HG03097 (cell line): ENCODE data around the gene RAB3IL1.

Experiments used
- ATAC-seq: cut with Tn5 transposase; IDR thresholded peaks from one replicate; pipeline ENCODE4 v1.9.1; 2021; ENCODE audit not compliant: unreplicated experiment, low FRiP score

Gene RAB3IL1

GRCh38 chr11:61853698-61854169 lies 63.6 kb downstream of the RAB3IL1 start:
- no peak for ATAC-seq

DNA sequence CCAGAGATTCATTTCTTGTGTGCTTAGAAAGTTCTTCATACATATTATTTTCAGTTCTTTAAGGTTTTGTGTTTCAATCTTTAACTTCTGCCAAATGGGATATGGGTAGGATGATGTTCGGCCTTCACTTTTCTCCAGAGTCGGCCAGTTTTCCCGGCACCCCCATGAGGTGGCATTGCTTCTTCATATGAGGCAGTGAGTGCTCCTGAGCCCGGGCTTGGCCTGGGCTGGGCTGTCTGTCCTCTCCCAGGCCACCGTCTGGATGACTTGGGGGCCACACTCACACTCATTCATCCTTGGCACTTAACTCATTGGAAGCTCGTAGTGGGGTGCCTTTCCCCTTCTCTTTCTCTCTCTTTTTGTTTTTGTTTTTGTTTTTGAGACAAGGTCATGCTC lies 65.5 kb downstream of the RAB3IL1 start:
- no peak for ATAC-seq

DNA sequence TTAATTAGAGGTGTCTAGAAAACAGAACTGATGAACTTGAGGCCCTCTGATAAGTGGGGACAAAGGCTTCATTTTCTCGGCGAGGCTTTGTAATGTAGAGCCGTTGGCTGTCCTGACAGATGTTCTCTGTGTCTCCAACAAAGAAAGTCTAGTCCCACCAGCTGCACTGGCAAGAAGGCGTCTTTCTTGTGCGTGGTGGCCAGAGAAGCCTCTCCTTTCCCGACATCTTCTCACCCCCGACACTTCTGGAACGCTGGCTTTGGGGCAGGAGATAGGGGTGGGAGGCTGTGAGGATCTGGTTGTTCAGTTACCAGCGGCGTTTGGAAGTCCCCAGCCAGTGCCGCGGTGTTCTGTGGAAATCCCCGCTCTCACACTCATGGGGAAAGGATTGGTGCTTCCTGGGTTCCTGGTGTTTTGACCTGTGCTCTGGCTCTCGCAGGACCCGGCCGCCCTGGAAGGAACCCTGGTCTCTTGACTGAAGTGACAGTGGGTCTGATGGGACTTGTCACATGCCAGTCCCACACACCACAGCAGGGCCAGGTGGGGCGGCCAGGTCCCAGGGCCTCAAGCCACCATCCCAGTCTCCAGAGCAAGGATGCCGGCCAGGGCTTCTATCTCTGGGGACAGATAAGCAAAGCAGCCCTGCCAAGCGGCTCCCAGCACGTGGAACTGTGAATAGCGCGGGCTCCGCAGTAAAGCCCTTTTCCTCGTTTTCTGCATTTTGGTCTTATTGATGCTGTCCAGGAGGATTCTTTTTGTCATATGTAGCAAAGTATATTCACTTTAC lies 66.1 kb downstream of the RAB3IL1 start:
- ATAC-seq, result no peak

DNA sequence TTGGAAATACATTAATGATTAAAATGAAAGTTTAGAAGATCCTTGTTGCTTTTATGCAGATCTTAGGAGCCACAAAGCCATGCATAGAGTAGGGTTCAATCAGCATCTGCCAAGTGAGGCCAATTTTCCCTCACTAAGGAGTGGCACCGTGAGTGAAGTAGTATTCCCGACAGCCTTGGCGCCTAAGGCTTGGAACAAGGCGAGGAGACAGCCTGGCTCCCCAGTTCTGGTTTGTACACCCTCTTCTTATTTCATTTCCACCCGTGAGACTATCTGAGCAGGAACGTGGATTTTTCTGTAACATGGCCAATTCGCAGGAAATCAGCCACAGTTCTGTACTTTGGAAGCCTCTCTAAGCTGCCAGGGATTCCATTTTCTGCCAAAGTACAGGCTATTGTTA lies 66.7 kb downstream of the RAB3IL1 start:
- ATAC-seq, result no peak

GRCh38 chr11:61848631-61849030 lies 68.7 kb downstream of the RAB3IL1 start:
- ATAC-seq, result no peak

GRCh38 chr11:61847914-61848581 lies 69.3 kb downstream of the RAB3IL1 start:
- ATAC-seq, result no peak
